CD4-positive, alpha-beta T cell treated with Interleukin-6 for 4 hours (primary cell): Measurements from ENCODE around the gene PCDHB4.
"Not testable (repeated sequence)": the region's sequence is repeated elsewhere in the genome, so short reads cannot be mapped to it uniquely, and the experiment has no call there.

Source experiments
- DNase-seq: peaks from one replicate; pipeline ENCODE4 v3.0.0-alpha.2; 2020; ENCODE audit warnings: mixed read lengths

PCDHB4 gene

GRCh38 chr5:141121563-141121962 is at the start of gene PCDHB4:
PCDHB4 (plus strand) TSS chr5:141121818; CDS start chr5:141121999, 181 bp downstream.
- no peak for DNase-seq

- no peak for DNase-seq
Measured at GRCh38 chr5:141077826-141078225, 43.8 kb upstream of the PCDHB4 start.

DNA sequence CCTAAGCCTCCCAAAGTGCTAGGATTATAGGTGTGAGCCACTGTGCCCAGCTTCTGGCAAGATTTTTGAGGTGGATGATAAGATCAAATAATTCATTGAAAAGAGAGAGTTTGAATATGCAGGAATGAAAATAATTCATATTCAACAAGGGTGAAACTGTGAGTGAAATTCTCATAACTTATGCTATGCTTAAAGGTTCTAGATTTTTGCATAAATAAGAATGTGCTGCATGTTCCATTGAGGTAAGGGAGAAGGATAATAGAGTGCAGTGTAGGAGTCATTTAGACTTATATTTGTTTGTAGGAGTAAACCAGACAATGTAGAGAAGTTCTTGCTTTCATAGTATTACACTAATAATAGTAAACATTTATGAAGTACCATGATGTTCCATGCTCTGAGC is 39.4 kb upstream of the PCDHB4 start:
- no peak for DNase-seq

- DNase-seq = peak; percentile 47
Measured at GRCh38 chr5:141084487-141084989, 37.1 kb upstream of the PCDHB4 start.

- DNase-seq = no peak
Measured at GRCh38 chr5:141094481-141095262, 26.9 kb upstream of the PCDHB4 start, which contains the start of gene PCDHB2. PCDHB2 (plus strand) TSS chr5:141094615; CDS start chr5:141094791, 176 bp downstream.

- DNase-seq = no peak
Measured at GRCh38 chr5:141095263-141095641, 26.4 kb upstream of the PCDHB4 start.

- DNase-seq = not testable (repeated sequence)
Measured at GRCh38 chr5:141096181-141096580, 25.4 kb upstream of the PCDHB4 start.

GRCh38 chr5:141096586-141096985 is 25.0 kb upstream of the PCDHB4 start:
- DNase-seq = not testable (repeated sequence)

DNA sequence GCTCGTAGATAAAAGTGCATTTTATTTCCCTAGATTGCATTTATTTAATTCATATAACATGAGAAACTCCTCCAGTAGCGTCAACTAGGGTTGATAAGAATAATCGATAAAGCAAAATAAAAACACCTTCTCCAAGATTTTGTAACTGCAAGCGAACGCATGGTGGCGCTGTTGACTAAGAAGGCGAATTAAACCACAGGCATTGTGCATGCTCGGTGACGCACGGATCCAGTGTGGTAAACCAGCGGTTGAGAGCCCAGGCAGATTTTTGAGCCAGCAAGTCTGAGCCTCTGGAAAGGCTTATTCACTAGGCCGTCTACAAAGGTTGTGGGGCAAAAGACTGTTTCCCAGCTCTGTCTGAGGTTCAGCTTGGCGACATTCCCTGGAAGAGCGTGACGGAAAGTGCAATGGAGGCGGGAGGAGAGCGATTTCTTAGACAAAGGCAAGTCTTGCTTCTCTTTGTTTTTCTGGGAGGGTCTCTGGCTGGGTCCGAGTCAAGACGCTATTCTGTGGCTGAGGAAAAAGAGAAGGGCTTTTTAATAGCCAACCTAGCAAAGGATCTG is 21.3 kb upstream of the PCDHB4 start, which contains the start of gene PCDHB3:
TSS of gene PCDHB3 (plus strand) at position 231 of the 563 bp plus-strand sequence. CDS start at position 408, 177 bp downstream.
- peak; percentile 4 for DNase-seq

DNA sequence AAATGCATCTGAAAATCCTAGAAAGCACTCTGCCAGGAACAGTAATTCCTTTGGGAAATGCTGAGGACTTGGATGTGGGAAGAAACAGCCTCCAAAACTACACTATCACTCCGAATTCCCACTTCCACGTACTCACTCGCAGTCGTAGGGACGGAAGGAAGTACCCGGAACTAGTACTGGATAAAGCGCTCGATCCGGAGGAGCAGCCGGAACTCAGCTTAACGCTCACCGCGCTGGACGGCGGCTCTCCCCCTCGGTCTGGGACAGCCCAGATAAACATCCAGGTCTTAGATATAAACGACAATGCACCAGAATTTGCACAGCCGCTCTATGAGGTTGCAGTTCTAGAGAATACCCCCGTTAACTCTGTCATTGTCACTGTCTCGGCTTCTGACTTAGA is 20.6 kb upstream of the PCDHB4 start:
- no peak for DNase-seq

GRCh38 chr5:141102070-141102469 is 19.5 kb upstream of the PCDHB4 start:
- DNase-seq = not testable (repeated sequence)

- not testable (repeated sequence) for DNase-seq
Measured at GRCh38 chr5:141102471-141102870, 19.1 kb upstream of the PCDHB4 start.

- DNase-seq = no peak
Measured at GRCh38 chr5:141105350-141105749, 16.3 kb upstream of the PCDHB4 start.

- DNase-seq = no peak
Measured at GRCh38 chr5:141119250-141119649, 2.4 kb upstream of the PCDHB4 start.

- DNase-seq = no peak
Measured at GRCh38 chr5:141121985-141122384, 367 bp downstream of the PCDHB4 start.

GRCh38 chr5:141123396-141124135 is 1.9 kb downstream of the PCDHB4 start:
- DNase-seq = not testable (repeated sequence)

- no peak for DNase-seq
Measured at GRCh38 chr5:141127305-141127704, 5.7 kb downstream of the PCDHB4 start.

- no peak for DNase-seq
Measured at GRCh38 chr5:141135030-141135717, 13.6 kb downstream of the PCDHB4 start, which contains the start of gene PCDHB5. PCDHB5 (plus strand) TSS chr5:141135206; CDS start chr5:141135435, 229 bp downstream.

- no peak for DNase-seq
Measured at GRCh38 chr5:141135718-141136266, 14.2 kb downstream of the PCDHB4 start.

DNA sequence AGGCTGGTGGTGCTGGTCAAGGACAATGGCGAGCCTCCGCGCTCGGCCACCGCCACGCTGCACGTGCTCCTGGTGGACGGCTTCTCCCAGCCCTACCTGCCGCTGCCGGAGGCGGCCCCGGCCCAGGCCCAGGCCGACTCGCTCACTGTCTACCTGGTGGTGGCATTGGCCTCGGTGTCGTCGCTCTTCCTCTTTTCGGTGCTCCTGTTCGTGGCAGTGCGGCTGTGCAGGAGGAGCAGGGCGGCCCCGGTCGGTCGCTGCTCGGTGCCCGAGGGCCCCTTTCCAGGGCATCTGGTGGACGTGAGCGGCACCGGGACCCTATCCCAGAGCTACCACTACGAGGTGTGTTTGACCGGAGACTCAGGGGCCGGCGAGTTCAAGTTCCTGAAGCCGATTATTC is 15.7 kb downstream of the PCDHB4 start:
- DNase-seq = not testable (repeated sequence)

GRCh38 chr5:141149812-141150211 is 28.2 kb downstream of the PCDHB4 start, which contains the start of gene PCDHB6:
PCDHB6 (plus strand) TSS chr5:141150057; CDS start chr5:141150258, 201 bp downstream.
- peak; percentile 2 for DNase-seq
